AML-193 (cell line): ENCODE data around the gene IFT122.
"Not testable (repeated sequence)": the region's sequence is repeated elsewhere in the genome, so short reads cannot be mapped to it uniquely, and the experiment has no call there.

Source experiments
- DNase-seq, 2 experiments: peaks; one replicate each; lab custom pipeline; 2025; lab: John Stamatoyannopoulos, UW

The IFT122 gene

DNA sequence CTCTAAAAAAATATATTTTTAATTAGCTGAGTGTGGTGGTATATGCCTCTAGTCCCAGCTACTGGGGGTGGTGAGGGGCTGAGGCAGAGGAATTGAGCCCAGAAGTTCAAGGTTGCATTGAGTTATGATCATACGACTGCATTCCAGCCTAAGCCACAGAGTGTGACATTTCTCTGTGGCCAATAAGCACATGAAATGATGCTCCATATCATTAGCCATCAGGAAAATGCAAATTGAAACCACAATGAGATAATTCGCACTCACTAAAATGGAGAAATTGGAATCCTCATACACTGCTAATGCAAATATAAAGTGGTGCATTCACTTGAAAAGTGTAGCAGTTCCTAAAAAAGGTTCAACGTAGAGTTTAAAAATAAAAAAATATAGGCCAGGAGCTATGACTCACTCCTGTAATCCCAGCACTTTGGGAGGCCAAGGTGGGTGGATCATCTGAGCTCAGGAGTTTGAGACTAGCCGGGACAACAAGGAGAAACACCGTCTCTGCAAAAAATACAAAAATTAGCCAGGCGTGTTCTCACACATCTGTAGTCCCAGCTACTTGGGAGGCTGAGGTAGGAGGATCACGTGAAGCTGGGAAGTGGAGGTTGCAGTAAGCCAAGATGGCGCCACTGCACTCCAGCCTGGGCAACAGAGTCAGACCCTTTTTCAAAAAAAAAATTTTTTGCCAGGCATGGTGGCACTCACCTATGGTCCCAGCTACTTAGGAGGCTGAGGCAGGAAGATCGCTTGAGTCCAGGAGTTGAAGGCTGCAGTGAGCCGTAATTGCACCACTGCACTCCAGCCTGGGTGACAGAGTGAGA, 35.2 kb downstream of the IFT122 start:
- no peak for DNase-seq

DNA sequence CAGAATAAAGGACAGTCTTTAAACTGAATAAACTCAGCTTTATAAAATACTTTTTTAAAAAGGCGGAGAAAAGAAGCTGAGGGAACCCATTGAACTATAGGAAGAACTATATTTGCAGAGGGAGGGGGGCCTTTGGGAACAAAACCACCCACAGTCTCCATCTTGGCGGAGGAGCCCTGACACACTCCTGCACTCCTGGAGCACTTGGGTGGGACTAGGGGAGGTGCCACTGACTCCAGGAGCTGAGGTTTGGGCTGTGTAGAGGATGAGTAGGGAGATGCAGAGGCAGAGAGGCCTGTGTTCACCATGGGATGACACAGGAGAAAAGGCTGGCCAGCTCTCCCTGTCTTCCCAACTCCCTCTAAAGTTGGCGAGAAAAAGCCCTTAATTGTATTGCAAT, 35.8 kb downstream of the IFT122 start:
- no peak for DNase-seq

DNA sequence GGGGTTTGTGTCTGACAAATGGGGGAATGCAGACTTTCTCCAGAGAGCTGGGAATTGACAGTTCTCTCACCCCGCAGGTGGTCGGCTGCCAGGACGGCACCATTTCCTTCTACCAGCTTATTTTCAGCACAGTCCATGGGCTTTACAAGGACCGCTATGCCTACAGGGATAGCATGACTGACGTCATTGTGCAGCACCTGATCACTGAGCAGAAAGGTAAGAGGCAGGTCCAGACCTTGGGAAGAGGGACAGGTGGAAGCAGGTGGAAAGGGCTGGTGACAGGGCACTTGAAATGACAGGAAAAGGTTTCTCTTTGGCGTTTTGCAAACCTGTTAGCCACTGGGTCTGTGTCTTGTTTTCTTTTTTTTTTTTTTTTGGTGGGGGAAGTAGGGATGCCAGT, 36.6 kb downstream of the IFT122 start:
- DNase-seq: no peak

DNA sequence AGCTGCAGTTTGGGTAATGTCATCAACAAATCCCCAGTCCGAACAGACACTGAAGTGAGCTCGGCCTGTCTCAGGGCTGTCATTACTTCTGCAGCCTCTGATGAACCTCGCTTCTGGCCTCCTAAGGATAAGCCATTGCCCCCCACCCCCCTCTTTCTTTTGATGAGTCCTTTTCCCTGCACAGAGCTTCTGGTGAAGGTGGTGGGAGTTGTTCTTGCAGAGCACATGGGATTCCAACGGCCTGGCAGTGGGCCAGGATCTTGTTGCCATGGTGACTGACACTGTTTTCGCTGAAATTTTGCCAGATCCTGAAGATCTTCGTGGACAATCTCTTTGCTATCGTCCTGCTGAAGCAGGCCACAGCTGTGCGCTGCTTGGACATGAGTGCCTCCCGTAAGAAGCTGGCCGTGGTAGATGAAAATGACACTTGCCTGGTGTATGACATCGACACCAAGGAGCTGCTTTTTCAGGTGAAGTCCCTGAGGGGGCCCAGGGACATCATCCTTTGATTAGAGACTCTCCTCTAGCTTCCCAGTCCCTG, 41.3 kb downstream of the IFT122 start:
- DNase-seq: not testable (repeated sequence)

DNA sequence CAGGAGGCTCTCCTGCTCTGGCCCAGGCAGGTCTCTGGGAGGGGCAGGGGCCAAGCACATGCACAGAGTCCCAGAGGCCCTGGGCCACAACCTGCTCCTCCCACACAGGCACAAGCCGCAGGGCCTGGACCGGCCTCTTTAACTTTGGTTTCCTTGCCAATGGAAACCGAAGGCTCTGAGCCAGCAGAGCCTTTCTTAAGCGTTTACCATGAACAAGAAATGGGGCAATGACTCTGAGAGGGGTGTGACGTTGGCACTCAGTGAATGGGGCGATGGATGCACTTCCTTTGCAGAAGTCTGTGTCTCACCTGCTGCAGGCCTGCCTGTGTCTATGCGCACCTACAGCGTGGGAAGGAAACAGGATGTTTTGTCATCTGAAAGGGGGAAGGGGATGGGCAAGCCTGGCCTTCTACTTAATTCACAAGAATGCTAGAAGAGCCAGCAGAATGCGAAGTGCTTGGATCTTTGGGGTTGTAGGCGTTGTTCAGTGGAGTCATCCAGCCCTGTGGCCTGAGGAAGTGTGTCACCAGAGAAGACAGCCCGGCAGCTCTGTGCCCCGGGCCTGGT, 41.8 kb downstream of the IFT122 start:
- DNase-seq: no peak

DNA sequence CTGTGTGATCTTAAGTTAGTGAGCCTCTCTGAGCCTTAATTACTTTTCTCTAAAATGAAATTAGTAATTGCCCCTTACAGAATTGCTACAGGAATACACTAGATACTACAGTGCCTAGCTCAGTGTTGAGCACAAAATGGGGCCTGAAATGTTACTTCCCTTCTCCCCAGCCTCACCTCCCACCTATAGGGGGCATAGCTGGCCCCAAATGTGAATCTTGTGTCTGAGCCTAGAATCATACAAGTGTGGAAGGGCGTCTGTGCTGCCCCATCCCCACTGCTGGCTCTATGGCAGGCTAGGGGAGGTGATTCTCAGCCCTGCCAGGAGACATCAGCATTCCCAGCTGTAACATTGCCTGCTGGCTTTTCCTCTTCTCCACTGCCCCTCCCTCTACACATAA, 42.7 kb downstream of the IFT122 start:
- no peak for DNase-seq

DNA sequence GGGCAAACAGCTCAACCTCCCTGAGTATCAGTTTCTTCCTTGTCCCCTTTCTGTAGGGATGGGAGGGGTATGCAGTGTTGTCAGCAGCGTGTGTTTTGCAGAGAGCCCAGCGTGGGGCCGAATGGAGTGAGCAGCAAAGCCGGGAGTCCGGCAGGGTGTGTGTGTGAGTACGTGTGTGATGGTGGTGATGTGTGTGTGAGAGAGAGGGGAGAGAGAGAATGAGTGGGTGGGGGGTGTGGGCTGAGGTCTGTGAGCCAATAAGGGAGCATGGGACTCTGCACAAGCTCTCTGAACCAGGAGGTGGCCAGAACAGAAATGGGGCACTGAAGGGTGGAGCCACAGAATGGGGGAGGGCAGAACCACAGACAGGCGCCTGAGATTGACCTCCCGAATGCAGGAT, 43.8 kb downstream of the IFT122 start:
- DNase-seq: no peak

DNA sequence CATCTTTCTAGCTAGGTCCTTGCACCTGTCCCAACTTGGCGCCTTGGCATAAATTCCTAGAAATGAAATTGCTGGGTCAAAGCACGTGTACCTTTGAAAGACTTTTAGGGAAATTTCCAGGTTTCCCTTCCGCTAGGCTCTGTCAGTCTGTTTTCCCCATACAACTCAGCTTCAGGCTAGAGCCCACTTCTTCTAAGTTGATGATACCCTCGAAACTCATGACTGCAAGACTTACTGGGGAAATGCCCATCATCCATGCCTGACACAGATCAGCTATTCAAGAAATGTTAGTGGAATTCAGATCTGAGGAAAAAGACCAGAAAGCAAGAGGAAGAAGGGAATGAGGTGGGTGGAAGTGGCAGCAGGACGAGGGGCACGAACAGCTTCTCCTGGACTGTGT, 45.1 kb downstream of the IFT122 start:
- DNase-seq: not testable (repeated sequence)

DNA sequence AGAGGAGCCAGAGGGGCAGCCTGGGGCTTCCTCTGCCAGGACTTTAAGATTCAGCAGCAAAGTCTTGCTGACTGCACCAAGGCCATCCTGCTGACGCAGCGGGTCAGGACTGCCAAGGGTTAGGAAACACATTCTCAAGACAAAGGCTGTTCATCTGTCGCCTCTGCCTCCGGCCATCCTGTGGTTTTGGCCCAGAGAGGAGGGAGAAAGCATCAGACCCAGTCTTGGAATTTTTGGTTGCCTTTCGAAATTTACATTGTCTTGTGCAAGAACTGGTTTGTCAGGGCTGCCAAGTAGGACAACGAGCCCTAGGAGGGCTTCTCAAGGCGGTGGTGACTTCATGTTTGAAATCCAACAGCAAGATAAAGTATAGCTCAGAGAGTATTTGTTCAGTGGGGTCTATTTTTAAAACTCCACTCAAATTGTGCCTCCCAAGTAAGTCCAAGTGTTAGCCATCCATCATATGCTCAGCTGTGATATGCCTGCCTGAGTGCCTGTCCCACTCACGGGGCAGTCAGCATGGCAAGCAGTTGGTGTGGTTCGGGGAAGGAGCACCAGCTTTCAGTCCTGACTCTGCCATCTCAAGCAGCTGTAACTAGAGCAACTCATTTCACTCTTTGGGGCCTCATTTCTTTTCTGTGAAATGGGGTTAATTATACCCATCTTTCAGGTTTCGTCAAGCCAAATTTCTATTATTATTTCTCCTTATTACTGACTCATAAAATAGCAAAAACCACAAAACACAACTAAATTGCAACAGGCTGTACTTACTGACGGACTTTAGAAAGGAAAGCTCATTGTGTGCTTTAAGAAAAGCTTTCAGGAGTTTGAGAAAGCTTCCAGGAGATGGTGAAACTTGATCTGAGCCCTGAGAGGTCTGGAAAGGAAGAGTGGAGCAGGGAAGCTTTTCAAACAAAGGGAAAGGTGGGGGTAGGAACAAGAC, 46.0 kb downstream of the IFT122 start:
- DNase-seq: no peak

DNA sequence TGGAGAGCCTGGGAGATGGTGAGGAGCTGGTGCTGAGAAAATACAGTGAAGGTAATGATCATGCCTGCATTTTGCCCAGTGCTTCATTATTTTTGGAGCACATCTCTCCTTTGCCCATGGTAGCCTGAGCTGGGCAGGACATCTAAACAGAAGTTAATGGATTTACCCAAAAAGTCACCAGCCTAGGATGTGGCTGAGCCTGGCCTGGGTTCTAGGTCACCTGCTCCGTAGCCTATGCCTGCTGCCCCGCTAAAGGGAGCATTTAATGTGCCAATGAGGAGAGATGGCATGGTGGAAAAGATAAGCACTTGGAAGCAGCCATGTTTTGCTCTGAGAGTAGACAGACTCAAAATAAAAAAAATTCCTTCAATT, 46.6 kb downstream of the IFT122 start:
- DNase-seq: no peak

DNA sequence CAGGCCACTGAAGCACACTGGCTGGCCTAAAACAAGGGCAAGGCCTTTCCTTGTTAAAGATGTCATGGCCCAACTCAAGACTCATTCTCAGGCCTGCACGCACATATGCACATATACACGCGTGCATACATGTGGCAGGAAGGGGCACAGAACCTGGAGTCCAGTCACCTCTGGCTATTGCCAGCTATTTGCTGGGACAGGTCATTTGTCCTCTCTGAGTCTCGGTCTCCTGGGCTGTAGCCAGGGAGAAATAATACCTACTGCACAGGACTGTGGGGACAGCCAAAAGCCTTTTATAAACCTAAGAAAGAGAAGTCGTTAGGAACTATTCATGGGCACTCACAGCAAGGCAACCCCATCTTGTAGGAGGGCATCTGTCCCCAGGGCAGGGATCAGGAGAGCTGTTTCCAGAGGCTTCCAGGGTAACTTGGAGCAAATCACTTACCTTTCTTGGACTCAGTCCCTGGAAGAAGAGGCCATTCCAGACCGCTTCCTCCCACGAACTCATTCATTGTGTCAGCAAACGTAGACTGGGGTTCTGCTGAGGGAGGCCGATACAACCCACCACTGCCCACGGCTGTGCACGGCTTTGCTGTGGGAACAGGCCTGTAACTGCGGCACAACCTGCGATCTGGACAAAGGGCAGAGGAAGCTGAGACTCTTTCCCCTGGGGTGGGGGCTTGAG, 47.3 kb downstream of the IFT122 start:
- no peak for DNase-seq

DNA sequence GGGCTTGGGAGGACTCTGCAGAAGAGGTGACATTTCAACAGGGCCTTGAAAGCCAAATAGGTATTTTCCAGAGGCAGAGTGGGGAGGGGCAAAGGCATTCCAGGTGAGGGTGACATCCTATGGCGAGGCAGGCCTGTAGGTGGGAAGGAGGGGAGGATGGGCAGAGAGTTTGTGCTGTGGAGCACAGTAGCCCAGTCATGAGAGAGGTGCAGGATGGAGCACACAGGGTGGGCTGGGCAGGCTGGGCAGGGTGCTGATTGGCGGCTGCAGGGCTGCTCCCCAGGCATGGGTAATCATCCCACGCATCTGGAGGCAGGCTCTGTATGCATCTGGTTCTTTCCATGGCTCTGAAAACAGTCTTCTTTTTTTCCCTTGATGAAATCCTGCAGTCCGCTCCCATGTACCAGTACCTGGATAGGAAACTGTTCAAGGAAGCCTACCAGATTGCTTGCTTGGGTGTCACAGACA, 47.9 kb downstream of the IFT122 start:
- not testable (repeated sequence) for DNase-seq

DNA sequence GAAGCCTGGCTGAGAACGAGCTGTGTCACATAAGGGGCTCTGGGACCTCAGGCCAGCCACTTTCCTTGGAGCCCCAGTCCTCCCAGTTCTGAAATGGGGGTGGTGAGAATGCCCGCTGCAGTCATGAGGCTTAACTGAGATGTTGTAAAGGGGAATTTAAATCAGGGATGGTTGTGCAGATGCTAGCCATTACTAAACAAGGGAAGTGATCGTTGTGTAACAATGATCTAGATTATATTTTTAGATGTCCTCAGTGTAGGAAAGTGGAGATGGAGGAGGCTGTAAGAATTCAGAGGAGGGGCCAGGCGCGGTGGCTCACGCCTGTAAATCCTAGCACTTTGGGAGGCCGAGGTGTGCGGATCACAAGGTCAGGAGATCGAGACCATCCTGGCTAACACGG, 49.2 kb downstream of the IFT122 start:
- not testable (repeated sequence) for DNase-seq

DNA sequence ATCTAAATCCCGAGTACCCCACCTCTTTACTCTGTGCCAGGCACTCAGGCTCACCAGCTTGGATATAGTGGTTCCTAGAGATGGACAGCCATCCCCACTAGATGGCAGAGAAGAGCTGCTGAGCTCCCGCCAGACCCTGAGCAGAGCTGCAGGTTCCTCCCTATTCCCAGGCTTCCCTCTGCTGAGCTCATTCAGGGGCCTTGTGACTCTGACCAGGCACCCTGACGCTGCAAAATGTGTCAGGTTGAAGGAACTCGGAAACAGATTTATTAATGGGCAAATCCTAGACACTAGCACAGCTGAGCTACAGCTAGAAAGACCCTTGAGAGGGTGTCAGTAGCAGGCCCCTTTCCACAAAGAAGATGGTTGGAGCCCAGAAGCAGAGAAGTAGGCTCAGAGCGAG, 50.2 kb downstream of the IFT122 start:
- peak; percentile 86 to 92 for DNase-seq

DNA sequence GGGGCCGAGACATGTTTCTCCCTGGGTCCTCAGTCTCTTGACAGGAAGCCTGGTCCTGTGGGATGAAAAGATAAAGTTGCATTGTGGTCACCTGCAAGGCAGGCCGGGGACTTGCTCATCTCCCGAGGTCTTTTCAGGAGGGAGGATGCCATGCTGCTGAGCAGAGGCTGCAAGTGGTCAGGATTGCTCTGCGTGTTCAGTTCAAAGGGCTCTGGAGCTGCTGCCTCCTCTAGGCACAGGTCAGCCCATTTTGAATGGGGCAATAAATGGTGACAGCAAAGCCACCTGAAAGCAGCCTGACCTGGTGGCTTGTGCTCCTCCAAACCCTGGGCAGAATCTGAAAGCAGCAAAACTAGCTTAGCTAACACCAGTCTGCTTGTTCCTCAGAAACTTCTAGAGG, 51.1 kb downstream of the IFT122 start:
- not testable (repeated sequence) for DNase-seq

DNA sequence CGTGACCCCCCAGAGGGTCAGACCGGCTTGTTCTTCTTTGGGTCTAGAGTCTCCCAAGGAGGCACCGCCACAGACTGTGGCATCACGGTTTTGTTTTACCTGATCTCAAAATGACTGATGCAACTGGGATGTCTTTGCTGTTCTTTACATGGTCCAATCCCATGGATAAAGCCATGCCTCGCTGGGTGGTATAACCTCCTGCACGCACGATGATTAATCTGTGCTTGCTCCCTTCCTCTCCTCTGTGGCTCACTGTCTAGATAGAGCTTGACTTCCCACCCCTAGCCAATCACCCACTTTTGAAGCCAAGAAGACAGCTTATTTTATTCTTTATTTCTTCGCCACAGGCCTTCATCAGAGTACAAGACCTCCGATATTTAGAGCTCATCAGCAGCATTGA, 51.8 kb downstream of the IFT122 start:
- no peak for DNase-seq

DNA sequence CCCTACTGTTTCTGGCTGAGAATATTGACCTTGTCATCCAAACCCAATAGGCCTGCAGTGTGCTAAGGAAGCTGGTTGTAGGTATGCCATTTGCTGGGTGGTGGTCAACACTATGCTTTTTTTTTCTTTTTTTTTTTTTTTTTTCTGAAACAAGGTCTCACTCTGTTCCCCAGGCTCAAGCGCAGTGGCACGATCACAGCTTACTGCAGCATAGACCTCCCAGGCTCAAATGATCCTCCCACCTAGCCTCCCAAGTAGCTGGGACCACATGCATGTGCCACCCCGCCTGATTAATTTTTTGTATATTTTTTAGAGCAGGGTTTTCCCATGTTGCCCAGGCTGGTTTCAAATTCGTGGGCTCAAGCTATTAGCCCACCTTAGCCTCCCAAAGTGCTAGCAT, 52.7 kb downstream of the IFT122 start:
- no peak for DNase-seq

DNA sequence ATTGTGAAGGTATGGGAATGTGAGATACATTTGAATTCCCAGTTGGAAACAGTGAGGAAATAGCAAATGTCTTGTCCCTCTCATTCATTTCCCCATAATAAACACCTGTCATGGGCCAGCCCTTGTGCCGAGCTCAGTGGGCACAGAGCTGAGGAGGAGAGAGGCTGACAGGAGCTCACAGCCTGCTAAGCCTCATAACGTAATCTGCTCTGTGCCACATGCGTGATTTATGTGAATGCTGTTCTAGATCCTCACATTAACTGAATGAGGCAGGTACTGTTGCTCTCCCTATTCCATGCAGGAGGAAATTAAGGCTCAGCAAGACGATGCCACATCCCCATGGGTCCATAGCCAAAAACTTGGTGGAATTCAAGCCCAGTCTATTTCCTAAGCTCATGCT, 53.2 kb downstream of the IFT122 start:
- DNase-seq: no peak

DNA sequence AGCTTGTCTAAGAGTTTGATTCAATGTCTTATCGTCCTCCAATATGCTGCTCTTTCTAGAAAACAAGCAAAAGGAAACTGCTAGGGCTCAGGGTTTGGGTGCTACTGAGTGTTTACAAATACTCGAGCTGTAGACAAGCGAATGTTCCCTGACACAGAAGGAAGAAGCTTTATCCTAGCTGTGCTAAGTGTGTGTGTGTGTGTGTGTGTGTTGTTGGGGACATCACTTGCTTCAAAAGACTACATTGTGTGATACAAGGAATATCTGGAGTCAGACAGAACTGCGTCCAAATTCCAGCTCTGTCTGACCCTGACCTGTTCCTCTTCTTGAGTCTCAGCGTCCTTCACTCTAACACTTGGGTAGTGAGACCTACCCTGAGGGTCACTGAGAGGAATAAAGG, 54.5 kb downstream of the IFT122 start:
- not testable (repeated sequence) for DNase-seq

DNA sequence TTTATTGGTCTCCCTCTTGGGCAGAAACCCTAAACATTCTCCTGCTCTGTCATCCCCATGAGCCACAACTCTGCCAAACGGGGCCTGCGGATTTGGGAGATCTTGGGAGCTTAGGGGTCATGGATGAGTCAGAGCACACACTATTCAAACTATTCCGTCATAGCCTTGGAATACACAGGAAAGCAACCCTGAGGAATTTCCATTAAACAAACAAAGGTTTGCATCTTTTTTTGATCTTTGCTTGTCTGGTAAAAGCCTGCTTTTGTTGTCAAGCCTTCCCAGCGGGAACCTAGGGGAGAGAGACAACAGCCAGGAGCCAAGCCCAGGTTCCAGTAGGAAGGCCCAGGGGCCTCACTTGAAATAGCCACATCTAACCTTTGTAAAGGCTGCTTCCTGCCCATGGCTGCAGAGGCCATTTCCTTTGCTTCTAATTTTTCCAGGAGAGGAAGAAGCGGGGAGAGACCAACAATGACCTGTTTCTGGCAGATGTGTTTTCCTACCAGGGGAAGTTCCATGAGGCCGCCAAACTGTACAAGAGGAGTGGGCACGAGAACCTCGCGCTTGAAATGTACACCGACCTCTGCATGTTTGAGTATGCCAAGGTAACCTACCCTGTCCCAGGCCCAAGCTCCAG, 55.1 kb downstream of the IFT122 start:
- DNase-seq: not testable (repeated sequence)

DNA sequence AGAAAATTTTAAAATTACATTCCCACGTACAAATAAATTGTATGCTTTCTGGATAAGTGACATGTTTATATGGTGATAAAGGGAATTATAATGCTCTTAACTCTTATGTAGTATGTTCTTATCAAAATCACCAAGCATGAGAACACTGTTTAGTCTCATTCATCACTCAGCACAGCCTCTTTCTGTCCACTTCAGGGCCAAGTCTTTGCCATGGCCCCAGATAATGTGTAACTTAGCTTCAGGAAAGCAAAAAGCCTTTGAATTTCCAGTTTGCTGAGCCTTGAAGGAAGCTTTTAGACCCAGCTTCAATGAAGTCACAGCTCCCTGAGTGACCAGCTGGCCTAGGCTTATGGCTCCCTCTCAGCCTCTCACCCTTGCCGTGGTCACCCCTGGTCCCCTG, 57.9 kb downstream of the IFT122 start:
- DNase-seq: not testable (repeated sequence)
